HFF-Myc (cell line): ENCODE measurements around the gene PTPN1.

Experiments used
- DNase-seq: peaks from one replicate; pipeline ENCODE4 v3.0.0-alpha.2; 2011; ENCODE audit warnings: low read depth; ENCODE audit errors: extremely low read depth
- H3K4me3 ChIP-seq: replicated peaks from 2 replicates; pipeline ENCODE4 v1.5.1; 2011; ENCODE audit warnings: low read depth, mild to moderate bottlenecking, control low read depth, low read length
- CTCF ChIP-seq: IDR thresholded peaks from 2 replicates; pipeline ENCODE4 v1.5.1; 2012; ENCODE audit warnings: mild to moderate bottlenecking, low read depth, low read length, control low read depth; ENCODE audit errors: missing control alignments

PTPN1 gene

GRCh38 chr20:50629670-50630045 lies 119.5 kb downstream of the PTPN1 start:
- no peak for TF ChIP-seq CTCF
- DNase-seq, result no peak
- no peak overlapping the region for H3K4me3 ChIP-seq

- no peak for DNase-seq
- TF ChIP-seq CTCF, result no peak
- no peak overlapping the region for H3K4me3 ChIP-seq
These were observed 120.5 kb downstream of the PTPN1 start for GRCh38 chr20:50630578-50631263.

GRCh38 chr20:50632236-50632635 lies 122.1 kb downstream of the PTPN1 start:
- no peak for DNase-seq
- TF ChIP-seq CTCF, result no peak
- no peak overlapping the region for H3K4me3 ChIP-seq

GRCh38 chr20:50632701-50633100 lies 122.5 kb downstream of the PTPN1 start:
- TF ChIP-seq CTCF, result no peak
- no peak for DNase-seq
- H3K4me3 ChIP-seq, result no peak overlapping the region

- DNase-seq, result no peak
- H3K4me3 ChIP-seq, result no peak overlapping the region
- no peak for TF ChIP-seq CTCF
These were observed 123.2 kb downstream of the PTPN1 start for GRCh38 chr20:50633361-50633760.

- TF ChIP-seq CTCF, result no peak
- no peak for DNase-seq
- H3K4me3 ChIP-seq, result no peak overlapping the region
These were observed 124.0 kb downstream of the PTPN1 start for GRCh38 chr20:50634191-50634590.
